GM19372 (cell line): Measurements from ENCODE around the gene CYBB.

Source experiments
- ATAC-seq: cut with Tn5 transposase; IDR thresholded peaks from one replicate; pipeline ENCODE4 v1.9.1; 2021; ENCODE audit warnings: mild to moderate bottlenecking, low read depth, moderate library complexity; ENCODE audit not compliant: unreplicated experiment

The CYBB gene

DNA sequence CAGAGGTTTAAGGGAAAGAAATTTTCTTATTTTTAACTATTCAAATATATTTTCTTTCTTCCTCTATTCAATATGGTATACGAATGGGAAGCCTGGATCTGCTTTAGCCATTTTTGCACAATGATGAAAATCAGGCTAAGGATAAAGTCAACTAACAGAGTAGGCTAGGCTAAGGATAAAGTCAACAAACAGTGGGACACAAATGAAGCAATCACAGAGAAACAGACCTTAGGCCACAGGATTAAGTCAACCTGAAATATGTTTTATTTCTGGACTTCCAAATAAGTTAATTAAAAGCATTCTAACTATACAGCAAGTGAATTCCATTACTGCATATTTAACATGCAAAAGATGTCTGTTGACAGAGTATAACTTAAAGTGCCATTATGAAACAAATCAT is 50.5 kb downstream of the CYBB start:
- no peak for ATAC-seq

DNA sequence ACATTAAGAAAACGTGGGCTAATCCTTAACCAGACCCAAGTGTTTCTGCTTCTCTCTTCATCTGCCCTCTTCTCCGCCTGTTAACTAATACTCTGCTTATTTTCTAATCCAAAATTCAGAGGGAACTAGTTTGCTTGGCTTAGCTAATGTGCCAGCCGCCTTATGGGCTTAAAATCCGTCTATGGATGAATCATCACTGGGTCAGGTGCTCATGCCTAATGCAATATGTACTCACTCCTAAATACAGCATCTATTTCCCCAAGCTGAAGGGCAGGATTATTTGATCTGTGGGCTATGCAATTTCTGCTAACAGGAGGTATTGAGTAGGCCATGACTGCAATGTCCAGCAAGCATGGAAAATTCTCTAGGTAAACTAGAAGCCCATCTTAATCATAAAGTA is 55.1 kb downstream of the CYBB start:
- no peak for ATAC-seq

- ATAC-seq = no peak
Observed at GRCh38 chrX:37840931-37841330, 61.1 kb downstream of the CYBB start.

DNA sequence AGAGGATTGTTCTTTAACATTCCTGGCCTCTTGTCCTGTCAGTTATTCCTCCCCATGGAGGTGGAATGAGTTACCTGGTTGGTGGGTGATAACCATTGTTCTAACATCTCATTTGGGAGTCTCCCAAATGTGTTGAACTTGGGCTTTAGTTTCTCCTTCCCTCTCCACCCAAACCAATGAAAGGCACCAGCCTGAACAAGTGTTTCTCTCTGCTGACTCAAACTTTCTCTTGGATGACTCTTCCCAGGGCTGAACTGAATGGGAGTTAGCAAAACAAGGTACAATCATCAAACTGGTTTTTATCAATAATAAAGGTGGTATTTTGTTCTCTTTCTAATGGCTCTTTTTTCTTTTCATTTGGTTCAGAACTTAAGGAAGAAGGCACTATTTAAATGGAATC is 64.8 kb downstream of the CYBB start:
- ATAC-seq = no peak

- ATAC-seq = no peak
Observed at GRCh38 chrX:37846141-37846540, 66.3 kb downstream of the CYBB start.

DNA sequence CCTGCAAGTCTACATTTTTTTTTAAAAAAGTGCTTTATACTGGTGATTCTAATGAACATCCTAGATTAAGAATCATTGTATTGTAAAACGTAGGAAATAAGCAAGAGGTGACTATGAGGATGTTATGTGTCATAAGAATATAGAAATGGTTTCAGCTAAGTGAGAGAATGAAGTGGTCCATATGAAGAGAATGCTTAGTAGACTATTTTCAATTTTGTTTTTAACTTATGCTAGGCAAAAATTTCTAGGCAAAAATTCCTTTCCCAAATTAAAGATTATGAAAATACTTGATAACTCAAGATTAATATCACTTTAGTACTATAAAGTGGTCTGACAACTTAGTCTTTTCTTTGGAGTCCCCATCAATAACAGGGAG is 66.7 kb downstream of the CYBB start:
- no peak for ATAC-seq

DNA sequence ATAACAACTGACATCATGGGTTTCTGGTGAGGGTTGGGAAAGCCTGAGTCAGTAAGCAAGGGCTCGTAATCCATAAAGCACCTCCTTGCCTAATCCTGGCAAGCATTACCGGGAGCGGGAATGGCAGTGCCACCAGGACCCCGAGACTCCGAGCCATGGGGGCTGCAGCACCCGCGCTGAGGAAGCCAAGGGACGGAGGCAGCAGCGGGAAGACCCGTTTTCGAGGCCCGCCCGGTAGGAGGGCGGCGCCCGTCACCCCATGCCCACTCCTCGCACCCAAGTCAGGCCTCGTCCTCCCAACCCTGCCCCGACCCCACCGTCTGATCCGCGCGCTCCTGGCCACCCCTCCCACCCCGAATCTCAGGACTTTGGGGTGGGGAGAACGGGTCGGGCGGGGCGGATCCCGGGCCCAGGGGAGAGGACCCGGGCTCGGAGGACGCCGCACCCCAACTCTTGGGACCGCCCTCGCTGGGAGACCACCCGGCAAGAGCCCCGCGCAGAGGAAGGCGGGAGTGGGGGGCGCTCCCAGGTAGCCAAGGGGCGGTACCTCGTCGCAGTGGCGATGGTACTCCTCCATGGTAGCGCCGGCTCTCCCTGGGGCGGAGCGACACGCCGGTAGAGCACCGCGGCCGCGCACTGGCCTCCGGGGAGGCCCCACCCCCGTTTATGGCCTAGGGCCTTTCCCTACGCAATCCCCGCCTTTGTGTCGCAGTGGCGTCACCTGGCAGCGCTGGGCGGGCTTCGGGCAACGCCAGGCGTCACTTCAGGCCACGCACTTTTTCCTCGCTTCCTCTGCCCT is 67.3 kb downstream of the CYBB start, which contains the start of gene DYNLT3:
Gene DYNLT3 (minus strand): TSS at position 638 of the 799 bp plus-strand sequence. CDS start 61 bp downstream, at position 577.
- peak; percentile 100 for ATAC-seq

- peak; percentile 10 for ATAC-seq
Observed at GRCh38 chrX:37847733-37848197, 67.9 kb downstream of the CYBB start.

- no peak for ATAC-seq
Observed at GRCh38 chrX:37854148-37854547, 74.3 kb downstream of the CYBB start.

DNA sequence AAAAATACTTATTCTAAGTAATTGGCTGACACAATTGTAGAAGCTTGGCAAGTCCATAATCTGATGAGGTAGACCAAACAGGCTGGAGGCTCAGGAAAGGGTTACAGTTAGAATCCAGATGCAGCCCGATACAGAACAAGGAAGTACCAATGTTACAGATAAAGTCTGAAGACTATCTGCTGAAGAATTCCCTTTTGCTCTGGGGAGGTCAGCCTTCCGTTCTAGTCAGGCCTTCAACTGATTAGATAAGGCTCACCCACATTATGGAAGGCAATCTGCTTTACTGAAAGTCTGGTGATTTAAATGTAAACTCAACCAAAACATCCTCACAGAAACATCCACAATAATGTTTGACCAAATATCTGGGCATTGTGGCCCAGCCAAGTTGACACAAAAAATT is 74.9 kb downstream of the CYBB start:
- ATAC-seq = no peak

DNA sequence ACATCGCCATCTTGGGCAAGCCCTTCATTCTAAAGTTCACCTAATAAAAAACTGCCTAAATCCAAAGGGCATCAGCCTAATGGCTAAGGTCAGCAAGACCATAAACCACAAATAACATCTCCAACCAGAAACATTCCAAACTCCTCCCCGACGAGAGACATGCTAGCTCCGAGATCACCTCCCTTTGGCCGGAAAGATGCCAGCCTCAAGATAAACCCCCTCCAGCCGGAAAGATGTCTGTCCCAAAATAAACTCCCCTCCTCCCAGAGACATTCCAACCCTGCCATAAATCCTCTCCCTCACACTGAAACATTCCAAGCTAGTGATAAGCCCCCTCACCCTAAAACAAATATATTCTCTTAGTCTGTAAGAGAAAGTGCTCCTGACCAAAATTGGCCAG is 80.9 kb downstream of the CYBB start:
- ATAC-seq = no peak

DNA sequence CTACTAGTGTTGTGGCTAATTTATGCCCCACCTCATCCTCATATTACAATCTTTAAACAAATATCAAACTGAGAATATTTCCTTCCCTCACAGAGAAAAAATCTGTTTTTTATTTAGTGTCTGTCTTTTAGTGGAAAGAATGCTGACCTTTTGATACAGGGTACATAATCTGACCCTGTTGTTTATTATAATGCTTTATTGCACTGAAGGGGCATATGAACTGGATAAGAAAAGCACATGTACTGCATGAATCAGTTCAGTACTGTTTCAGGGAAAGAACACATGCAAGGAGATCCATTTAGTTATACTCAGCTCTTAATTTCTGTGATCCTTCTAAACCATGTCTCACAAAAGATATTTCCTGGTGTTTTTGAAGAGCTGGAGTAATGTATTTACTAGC is 83.0 kb downstream of the CYBB start:
- no peak for ATAC-seq
